WERI-Rb-1 (cell line): ENCODE results near the gene RNF39.

ENCODE experiments used
- DNase-seq: peaks from one replicate; pipeline ENCODE4 v3.0.0-alpha.2; 2020
- H3K27ac ChIP-seq: fragments of 250-450 bp; sonication (Bioruptor Pico); 2 replicates; pipeline ENCODE4 v1.5.1; 2020; ENCODE audit warnings: mild to moderate bottlenecking, moderate library complexity
- H3K27me3 ChIP-seq: fragments of 250-450 bp; sonication (Bioruptor Pico); 2 replicates; pipeline ENCODE4 v1.5.1; 2021; ENCODE audit warnings: mild to moderate bottlenecking, low read depth, moderate library complexity; ENCODE audit not compliant: insufficient read depth, severe bottlenecking
- H3K36me3 ChIP-seq: fragments of 250-450 bp; sonication (Bioruptor Pico); 2 replicates; pipeline ENCODE4 v1.5.1; 2020; ENCODE audit warnings: mild to moderate bottlenecking, moderate library complexity
- H3K4me3 ChIP-seq: 2 replicates; pipeline ENCODE4 v1.5.1; 2011; ENCODE audit warnings: low read depth, mild to moderate bottlenecking, control low read depth, low read length
- H3K9me3 ChIP-seq: fragments of 250-450 bp; sonication (Bioruptor Pico); 2 replicates; pipeline ENCODE4 v1.5.1; 2021; ENCODE audit warnings: mild to moderate bottlenecking, moderate library complexity; ENCODE audit not compliant: severe bottlenecking
- TF ChIP-seq, protein P1 (sequence below): IDR thresholded peaks from 2 replicates; pipeline ENCODE4 v1.5.1; 2011; ENCODE audit warnings: low read depth, mild to moderate bottlenecking, control low read depth, inconsistent platforms, low read length

RNF39 gene

DNA sequence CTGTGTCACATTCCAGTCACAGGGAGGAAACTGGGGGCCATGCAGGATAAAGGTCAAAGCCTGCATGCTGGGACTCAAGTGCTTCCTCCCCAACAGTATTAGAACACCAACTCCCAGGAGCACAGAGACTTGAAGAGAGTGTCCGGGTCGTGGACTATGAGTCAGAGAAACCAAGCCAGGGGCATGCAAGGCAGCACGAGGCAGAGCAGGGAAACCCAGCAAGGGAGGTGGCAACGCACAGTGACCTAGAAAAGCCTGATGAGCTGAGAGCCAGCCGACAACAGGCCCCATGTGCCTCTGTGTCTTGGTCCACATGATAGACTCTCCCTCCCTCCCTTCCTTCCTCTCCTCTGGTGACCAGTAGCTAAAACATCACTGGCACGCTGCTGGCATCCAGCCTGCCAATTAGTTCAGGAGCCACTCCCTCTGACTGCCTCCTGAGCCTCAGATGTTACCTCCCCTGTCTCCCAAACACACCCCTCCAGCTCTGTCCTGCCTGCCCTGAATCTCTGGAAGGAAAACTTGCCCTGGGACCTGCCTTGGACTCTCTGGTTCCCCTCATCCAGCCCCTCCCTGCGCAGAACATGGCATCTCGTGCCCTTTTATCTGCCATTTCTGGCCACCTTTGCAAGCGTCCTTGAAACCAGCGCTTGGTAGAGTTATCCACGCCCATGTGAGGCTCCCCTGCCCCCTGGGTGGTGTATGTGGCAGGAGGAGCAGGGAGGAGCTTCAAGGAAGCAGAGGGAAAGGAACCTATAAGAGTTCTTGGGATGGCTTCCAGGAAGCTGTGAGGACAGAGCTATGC lies 16.2 kb upstream of the RNF39 start:
- TF ChIP-seq, protein P1, sequence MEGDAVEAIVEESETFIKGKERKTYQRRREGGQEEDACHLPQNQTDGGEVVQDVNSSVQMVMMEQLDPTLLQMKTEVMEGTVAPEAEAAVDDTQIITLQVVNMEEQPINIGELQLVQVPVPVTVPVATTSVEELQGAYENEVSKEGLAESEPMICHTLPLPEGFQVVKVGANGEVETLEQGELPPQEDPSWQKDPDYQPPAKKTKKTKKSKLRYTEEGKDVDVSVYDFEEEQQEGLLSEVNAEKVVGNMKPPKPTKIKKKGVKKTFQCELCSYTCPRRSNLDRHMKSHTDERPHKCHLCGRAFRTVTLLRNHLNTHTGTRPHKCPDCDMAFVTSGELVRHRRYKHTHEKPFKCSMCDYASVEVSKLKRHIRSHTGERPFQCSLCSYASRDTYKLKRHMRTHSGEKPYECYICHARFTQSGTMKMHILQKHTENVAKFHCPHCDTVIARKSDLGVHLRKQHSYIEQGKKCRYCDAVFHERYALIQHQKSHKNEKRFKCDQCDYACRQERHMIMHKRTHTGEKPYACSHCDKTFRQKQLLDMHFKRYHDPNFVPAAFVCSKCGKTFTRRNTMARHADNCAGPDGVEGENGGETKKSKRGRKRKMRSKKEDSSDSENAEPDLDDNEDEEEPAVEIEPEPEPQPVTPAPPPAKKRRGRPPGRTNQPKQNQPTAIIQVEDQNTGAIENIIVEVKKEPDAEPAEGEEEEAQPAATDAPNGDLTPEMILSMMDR: no peak
- Histone ChIP-seq H3K4me3 (no peak overlapping the region), H3K36me3 (no peaks in the 10 kb centered on the region), H3K27me3 (peaks cover 100% of the 10 kb centered on the region), H3K9me3 (peaks cover 6% of the 10 kb centered on the region), H3K27ac (no peak overlapping the region)
- DNase-seq: no peak

DNA sequence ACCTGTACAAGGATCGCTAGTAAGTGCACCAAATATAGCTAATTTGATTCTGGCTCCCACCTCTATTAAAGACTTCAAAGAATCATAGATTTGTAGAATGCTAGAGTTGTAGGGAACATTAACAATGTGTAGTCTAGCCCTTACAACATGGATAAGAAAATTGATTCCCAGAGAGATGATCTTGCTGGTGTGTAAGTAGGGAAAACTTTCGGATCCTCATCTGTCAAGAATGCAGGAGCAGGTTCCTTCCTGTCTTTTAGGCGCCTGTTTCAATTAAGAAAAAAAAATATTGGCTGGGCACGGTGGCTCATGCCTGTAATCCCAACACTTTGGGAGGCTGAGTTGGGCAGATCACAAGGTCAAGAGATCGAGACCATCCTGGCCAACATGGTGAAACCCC lies 12.3 kb upstream of the RNF39 start:
- no peak for DNase-seq
- TF ChIP-seq, protein P1: no peak
- no peak overlapping the region for H3K27ac ChIP-seq
- peaks cover 14% of the 10 kb centered on the region for H3K9me3 ChIP-seq
- peaks cover 86% of the 10 kb centered on the region for H3K27me3 ChIP-seq
- H3K36me3 ChIP-seq: no peaks in the 10 kb centered on the region
- H3K4me3 ChIP-seq: no peak overlapping the region

DNA sequence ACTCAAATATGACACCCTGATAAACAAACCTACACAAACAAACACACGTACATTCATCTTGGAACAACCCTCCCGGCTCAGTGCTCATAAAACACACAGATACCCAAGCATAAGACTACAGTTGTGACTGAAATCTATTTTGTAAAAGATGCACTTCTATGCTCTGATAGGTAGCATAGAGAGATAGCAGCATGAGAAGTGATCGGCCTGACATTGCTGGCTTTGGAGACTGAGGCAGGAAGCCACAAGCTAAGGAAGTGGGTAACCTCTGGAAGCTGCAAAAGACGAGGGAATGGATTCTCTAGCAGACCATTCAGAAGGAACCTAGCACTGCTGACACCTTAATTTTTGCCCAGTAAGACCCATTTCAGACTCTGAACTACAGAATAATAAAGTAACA lies 1.6 kb upstream of the RNF39 start:
- Histone ChIP-seq H3K9me3 (peaks cover 9% of the 10 kb centered on the region), H3K4me3 (no peak overlapping the region), H3K27me3 (peaks cover 79% of the 10 kb centered on the region), H3K36me3 (no peaks in the 10 kb centered on the region), H3K27ac (no peak overlapping the region)
- DNase-seq: no peak
- TF ChIP-seq, protein P1: no peak

DNA sequence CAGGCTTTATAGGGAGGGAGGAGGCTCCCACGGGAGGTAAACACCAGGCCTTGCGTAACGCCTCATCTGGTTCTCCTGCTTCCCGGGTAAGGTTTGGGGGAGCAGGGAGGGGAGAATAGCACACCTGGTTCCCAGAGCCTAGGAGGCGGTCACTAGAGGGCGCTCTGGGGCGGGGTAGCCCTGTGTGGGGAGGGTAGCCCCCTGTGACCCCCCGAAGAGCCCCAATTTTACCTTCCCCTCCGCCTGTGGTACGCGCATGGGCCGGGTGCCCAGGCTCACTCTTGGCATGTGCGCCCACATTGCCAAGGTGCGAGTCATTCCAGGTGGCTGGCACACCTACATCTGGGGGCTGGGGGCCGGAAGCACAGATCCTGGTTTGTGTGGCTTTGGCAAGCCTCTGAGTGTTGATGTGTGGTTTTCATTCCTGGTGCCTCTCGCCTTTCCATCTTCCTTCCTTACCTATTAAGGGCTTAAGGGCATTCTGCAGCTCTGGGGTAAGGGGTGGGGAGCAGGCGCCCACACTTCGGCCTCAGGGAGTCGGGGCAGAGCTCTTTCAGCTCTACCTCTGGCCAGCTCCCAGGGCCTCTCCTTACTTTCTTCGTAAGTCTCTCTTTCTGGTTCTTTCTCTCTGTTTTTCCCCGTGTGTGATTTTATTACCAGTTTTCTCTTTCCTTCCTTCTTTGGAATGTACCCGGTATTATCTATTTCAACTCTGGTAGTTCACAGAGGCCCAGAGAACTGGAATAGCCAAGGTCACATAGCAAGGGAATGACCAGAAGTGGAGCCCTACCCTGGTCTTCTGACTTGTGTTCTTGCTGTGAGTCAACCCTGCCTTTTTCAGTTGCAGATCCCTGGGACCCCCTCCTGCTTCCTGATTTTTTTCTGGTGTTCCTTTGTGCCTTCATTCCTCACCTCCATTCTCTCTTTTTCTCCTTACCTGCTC lies 492 bp upstream of the RNF39 start:
- peaks cover 76% of the 10 kb centered on the region for H3K27me3 ChIP-seq
- no peaks in the 10 kb centered on the region for H3K36me3 ChIP-seq
- TF ChIP-seq, protein P1: peak; percentile 95
- H3K4me3 ChIP-seq: peak overlapping the region; percentile 27
- peak; percentile 55 for DNase-seq
- peaks cover 3% of the 10 kb centered on the region for H3K9me3 ChIP-seq
- H3K27ac ChIP-seq: no peak overlapping the region

DNA sequence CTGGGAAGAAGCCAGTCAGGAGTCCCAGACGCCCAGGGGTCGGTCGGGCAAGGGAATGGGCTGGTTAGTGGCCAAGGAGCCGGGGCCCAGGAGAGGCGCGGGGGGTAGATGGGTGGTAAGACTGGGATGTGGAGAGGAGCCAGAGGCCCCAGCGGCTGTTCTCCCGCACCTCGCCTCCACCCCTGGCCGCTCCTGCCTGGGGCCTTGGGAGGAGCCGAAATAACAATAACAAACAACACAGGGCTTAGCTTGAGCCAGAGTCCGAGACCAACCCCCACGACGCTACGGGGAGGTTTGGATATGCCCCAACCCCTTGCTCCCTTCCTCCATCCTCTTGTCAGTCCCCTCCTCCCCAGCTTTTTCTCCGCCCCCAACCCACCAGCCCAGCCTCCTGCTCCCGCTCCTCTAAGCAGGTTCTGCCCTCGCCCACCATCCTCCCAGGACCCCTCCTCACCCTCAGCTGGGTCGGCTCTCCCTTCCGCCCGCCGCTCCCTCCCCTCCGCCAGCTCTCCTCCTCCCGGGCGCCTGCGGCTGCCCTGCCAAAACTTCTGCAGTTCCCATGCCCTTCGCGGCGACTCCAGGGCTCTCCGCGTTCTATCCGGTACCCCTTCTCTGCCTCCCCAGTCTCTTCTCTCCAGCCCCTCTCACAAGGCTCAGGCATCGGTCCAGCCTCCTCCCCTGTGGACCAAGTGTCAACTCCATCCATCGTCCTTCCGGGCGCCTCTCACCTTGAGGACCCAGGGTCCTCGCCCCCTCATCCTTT lies 1.1 kb downstream of the RNF39 start:
- H3K27ac ChIP-seq: no peak overlapping the region
- peaks cover 11% of the 10 kb centered on the region for H3K36me3 ChIP-seq
- TF ChIP-seq, protein P1: no peak
- DNase-seq: no peak
- peak overlapping the region; percentile 27 for H3K4me3 ChIP-seq
- H3K27me3 ChIP-seq: peaks cover 65% of the 10 kb centered on the region
- H3K9me3 ChIP-seq: no peaks in the 10 kb centered on the region
